ENCODE data around the gene ANKHD1. TPM values are rescaled to one million over a fixed set of nuclear protein-coding genes. Genes with fewer than 3 reads are reported as not detected.

Gene ANKHD1
- polyA plus RNA-seq, 1 of the 3 experiments (the other 2 are of a cell fraction): 26.7 TPM

DNA sequence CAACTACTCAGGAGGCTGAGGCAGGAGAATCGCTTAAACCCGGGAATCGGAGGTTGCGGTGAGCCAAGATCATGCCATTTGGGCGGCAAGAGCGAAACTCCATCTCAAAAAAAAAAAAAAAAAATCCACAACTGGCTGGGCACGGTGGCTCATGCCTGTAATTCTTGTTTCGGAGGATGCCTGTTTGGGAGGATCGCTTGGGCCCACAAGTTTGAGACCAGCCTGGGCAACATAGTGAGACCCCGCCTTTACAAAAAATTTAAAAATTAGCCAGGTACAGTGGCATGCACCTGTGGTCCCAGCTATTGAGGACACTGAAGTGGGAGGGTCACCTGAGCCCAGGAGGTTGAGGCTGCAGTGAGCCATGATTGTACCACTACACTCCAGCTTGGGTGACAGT, 144.0 kb downstream of the ANKHD1 start:
- H3K27ac ChIP-seq (ENCODE audit: low read depth in 2 of 2, low read length in 1 of 2): no peak overlapping the region
- 95% methylated on average over 10 of the region's 10 CpGs for WGBS (ENCODE audit: low lambda C conversion rate)

More for the DNA sequence above, 144.0 kb downstream of the ANKHD1 start:
- peaks cover 41 to 43% of the 10 kb centered on the region in 2 experiments for H3K36me3 ChIP-seq (replicated peaks in 1 of 2; ENCODE audit: control insufficient read depth in 1 of 2, insufficient read depth in 2 of 2, low read length in 1 of 2)
- no peak overlapping the region for H3K4me2 ChIP-seq
- CTCF ChIA-PET: no interaction called here
- no peaks in the 10 kb centered on the region for H3K9me2 ChIP-seq
- H3K4me3 ChIP-seq (ENCODE audit: low read depth in 2 of 2, low read length in 1 of 2): no peak overlapping the region
- peaks cover 37% of the 10 kb centered on the region for H3F3A ChIP-seq (replicated peaks; ENCODE audit: insufficient read depth)
- no peaks in the 10 kb centered on the region for H3K9me3 ChIP-seq
- DNase-seq: no peak
- H4K20me1 ChIP-seq (ENCODE audit: insufficient read depth): no peaks in the 10 kb centered on the region; the same call in 1 of the 2 replicates
- H2AFZ ChIP-seq (ENCODE audit: low read depth): no peak overlapping the region
- no peak overlapping the region for H3K9ac ChIP-seq
- POLR2A ChIA-PET: no interaction called here
- H3K4me1 ChIP-seq (ENCODE audit: control insufficient read depth in 1 of 2, insufficient read depth in 2 of 2, low read depth in 1 of 2, low read length in 1 of 2): peaks cover 8 to 41% of the 10 kb centered on the region in 2 experiments; a peak in 3 of 4 replicates
- H3K27me3 ChIP-seq (ENCODE audit: insufficient read depth): no peaks in the 10 kb centered on the region
- H3K79me2 ChIP-seq (ENCODE audit: insufficient read depth): peaks cover 8% of the 10 kb centered on the region; the same call in 1 of the 2 replicates
- TF ChIP-seq FOXM1 (IDR thresholded peaks at IDR 0.05; ENCODE audit: low read depth) (no peak), TEAD4 (IDR thresholded peaks at IDR 0.05; ENCODE audit: borderline replicate concordance, insufficient read depth) (no peak), ELF1 (IDR thresholded peaks at IDR 0.05) (no peak), MXI1 (IDR thresholded peaks at IDR 0.05; ENCODE audit: low read depth, low read length) (no peak), RAD21 (IDR thresholded peaks at IDR 0.05; ENCODE audit: low read length) (no peak), SMC3 (IDR thresholded peaks at IDR 0.05; ENCODE audit: low read depth, low read length) (no peak), MEF2A (IDR thresholded peaks at IDR 0.05; ENCODE audit: borderline replicate concordance, low read depth) (no peak), NRF1 (IDR thresholded peaks at IDR 0.05; ENCODE audit: low read depth, low read length) (no peak), EP300 (IDR thresholded peaks at IDR 0.05; ENCODE audit: borderline replicate concordance in 1 of 2, low read depth in 1 of 2, low read length in 1 of 2) (no peak), TAF1 (IDR thresholded peaks at IDR 0.05; ENCODE audit: borderline replicate concordance, low read depth, low read length) (no peak), RFX5 (IDR thresholded peaks at IDR 0.05; ENCODE audit: low read length) (no peak), GATA2 (CRISPR knock-in tag; IDR thresholded peaks at IDR 0.05) (no peak), CHD2 (IDR thresholded peaks at IDR 0.05; ENCODE audit: low read length, partially characterized antibody) (no peak), RCOR1 (IDR thresholded peaks at IDR 0.05; ENCODE audit: low read length) (no peak)
- TF ChIP-seq, protein P1, sequence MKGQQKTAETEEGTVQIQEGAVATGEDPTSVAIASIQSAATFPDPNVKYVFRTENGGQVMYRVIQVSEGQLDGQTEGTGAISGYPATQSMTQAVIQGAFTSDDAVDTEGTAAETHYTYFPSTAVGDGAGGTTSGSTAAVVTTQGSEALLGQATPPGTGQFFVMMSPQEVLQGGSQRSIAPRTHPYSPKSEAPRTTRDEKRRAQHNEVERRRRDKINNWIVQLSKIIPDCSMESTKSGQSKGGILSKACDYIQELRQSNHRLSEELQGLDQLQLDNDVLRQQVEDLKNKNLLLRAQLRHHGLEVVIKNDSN (IDR thresholded peaks at IDR 0.05; ENCODE audit: borderline replicate concordance, low read depth): no peak
- TF ChIP-seq, protein P2, sequence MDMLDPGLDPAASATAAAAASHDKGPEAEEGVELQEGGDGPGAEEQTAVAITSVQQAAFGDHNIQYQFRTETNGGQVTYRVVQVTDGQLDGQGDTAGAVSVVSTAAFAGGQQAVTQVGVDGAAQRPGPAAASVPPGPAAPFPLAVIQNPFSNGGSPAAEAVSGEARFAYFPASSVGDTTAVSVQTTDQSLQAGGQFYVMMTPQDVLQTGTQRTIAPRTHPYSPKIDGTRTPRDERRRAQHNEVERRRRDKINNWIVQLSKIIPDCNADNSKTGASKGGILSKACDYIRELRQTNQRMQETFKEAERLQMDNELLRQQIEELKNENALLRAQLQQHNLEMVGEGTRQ (IDR thresholded peaks at IDR 0.05; ENCODE audit: borderline replicate concordance, low read depth, low read length): no peak
- TF ChIP-seq, protein P3, sequence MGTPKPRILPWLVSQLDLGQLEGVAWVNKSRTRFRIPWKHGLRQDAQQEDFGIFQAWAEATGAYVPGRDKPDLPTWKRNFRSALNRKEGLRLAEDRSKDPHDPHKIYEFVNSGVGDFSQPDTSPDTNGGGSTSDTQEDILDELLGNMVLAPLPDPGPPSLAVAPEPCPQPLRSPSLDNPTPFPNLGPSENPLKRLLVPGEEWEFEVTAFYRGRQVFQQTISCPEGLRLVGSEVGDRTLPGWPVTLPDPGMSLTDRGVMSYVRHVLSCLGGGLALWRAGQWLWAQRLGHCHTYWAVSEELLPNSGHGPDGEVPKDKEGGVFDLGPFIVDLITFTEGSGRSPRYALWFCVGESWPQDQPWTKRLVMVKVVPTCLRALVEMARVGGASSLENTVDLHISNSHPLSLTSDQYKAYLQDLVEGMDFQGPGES (IDR thresholded peaks at IDR 0.05; ENCODE audit: low read depth, low read length): no peak
- TF ChIP-seq, protein P4, sequence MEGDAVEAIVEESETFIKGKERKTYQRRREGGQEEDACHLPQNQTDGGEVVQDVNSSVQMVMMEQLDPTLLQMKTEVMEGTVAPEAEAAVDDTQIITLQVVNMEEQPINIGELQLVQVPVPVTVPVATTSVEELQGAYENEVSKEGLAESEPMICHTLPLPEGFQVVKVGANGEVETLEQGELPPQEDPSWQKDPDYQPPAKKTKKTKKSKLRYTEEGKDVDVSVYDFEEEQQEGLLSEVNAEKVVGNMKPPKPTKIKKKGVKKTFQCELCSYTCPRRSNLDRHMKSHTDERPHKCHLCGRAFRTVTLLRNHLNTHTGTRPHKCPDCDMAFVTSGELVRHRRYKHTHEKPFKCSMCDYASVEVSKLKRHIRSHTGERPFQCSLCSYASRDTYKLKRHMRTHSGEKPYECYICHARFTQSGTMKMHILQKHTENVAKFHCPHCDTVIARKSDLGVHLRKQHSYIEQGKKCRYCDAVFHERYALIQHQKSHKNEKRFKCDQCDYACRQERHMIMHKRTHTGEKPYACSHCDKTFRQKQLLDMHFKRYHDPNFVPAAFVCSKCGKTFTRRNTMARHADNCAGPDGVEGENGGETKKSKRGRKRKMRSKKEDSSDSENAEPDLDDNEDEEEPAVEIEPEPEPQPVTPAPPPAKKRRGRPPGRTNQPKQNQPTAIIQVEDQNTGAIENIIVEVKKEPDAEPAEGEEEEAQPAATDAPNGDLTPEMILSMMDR (IDR thresholded peaks at IDR 0.05): no peak

All from SK-N-SH (cell line).